ENCODE data around the gene CPNE9. TPM values are rescaled to one million over a fixed set of nuclear protein-coding genes. Genes with fewer than 3 reads are reported as not detected.

CPNE9 gene
- total RNA-seq, 6 donors from 2014 or later = 0.20 to 0.39 (median 0.30) TPM; not detected in 3

- TF ChIP-seq CTCF (IDR thresholded peaks at IDR 0.05) (no peak), EP300 (IDR thresholded peaks at IDR 0.05) (no peak), POLR2AphosphoS5 (IDR thresholded peaks at IDR 0.05) (no peak), POLR2A (IDR thresholded peaks at IDR 0.05) (no peak)
- Histone ChIP-seq H3K27me3 (no peaks in the 10 kb centered on the region), H3K4me3 (no peak overlapping the region), H3K27ac (no peak overlapping the region), H3K4me1 (peaks cover 6 to 18% (median 17%) of the 10 kb centered on the region in 4 donors), H3K9me3 (no peaks in the 10 kb centered on the region), H3K36me3 (peaks cover 43 to 100% (median 87%) of the 10 kb centered on the region in 4 donors)
- DNase-seq (no peak), ATAC-seq (ENCODE audit: low FRiP score in 2 of 2) (no peak)
- 94 to 97% methylated on average over 2 of the region's 2 CpGs for WGBS, 2 donors
Measured at GRCh38 chr3:9673752-9674151, 29.9 kb upstream of the CPNE9 start.

GRCh38 chr3:9675736-9676290 is 27.8 kb upstream of the CPNE9 start:
- ATAC-seq (ENCODE audit: low FRiP score in 2 of 2) (no peak), DNase-seq (no peak)
- peaks cover 47 to 100% (median 94%) of the 10 kb centered on the region in 4 donors for H3K36me3 ChIP-seq
- H3K4me1 ChIP-seq = peaks cover 0 to under 1% (median under 1%) of the 10 kb centered on the region in 4 donors
- 84 to 88% methylated on average over 3 to 5 of the region's 5 CpGs for WGBS, 2 donors
- H3K4me3 ChIP-seq = no peak overlapping the region
- H3K27ac ChIP-seq = no peak overlapping the region
- no peaks in the 10 kb centered on the region for H3K9me3 ChIP-seq
- TF ChIP-seq POLR2A (IDR thresholded peaks at IDR 0.05) (no peak), CTCF (IDR thresholded peaks at IDR 0.05) (no peak), EP300 (IDR thresholded peaks at IDR 0.05) (no peak), POLR2AphosphoS5 (IDR thresholded peaks at IDR 0.05) (no peak)
- no peaks in the 10 kb centered on the region for H3K27me3 ChIP-seq

DNA sequence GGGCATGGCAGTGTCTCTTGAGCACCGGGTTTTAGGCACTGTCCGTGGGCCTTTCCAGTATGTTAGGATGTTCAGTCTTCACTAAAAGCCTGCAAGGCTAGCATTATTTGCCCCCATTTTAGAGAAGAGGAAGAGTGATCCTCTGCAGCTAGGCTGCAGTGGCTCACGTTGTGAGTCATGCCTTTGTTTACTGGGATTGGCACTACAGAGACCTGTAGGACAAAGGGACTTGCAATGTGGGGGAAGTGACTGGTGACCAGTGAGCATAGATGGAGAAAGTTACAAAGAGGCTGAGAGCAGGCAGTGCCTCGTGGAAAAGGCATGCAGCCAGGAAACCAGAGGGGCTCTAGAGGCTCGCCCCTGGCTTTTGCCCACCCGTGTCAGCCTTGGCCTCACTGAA is 26.8 kb upstream of the CPNE9 start:
- peaks cover 49 to 100% (median 94%) of the 10 kb centered on the region in 4 donors for H3K36me3 ChIP-seq
- no peaks in the 10 kb centered on the region for H3K9me3 ChIP-seq
- DNase-seq = no peak
- 81 to 82% methylated on average over 6 of the region's 6 CpGs for WGBS, 2 donors
- no peak overlapping the region for H3K4me3 ChIP-seq
- H3K4me1 ChIP-seq = no peaks in the 10 kb centered on the region
- ATAC-seq (ENCODE audit: low FRiP score in 2 of 2) = peak in 1 of 2 donors; percentile 23
- no peaks in the 10 kb centered on the region for H3K27me3 ChIP-seq
- TF ChIP-seq POLR2A (IDR thresholded peaks at IDR 0.05) (no peak), POLR2AphosphoS5 (IDR thresholded peaks at IDR 0.05) (no peak), EP300 (IDR thresholded peaks at IDR 0.05) (no peak), CTCF (IDR thresholded peaks at IDR 0.05) (no peak)
- H3K27ac ChIP-seq = no peak overlapping the region

DNA sequence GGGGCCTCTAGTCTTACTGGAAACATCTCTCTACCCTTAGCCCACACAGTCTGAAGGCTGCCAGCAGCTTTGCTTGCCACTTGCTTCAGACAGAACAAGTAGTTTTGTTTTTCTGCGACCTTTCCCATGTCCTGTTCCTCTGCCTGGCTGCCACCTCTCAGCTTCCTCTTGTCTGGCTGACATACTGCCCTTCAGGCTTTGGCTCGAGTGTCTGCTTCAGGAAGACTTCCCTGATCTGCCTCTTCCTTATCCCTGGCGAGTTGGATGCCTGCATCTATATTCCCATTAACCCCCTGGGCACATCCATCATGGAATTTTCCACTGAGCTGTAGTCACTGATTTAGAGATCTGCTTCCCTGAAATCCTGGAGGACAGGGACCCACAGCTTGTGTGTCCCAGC is 25.1 kb upstream of the CPNE9 start:
- DNase-seq (no peak), ATAC-seq (ENCODE audit: low FRiP score in 2 of 2) (no peak)
- peaks cover 34 to 100% (median 93%) of the 10 kb centered on the region in 4 donors for H3K36me3 ChIP-seq
- no peaks in the 10 kb centered on the region for H3K4me1 ChIP-seq
- TF ChIP-seq EP300 (IDR thresholded peaks at IDR 0.05) (no peak), POLR2AphosphoS5 (IDR thresholded peaks at IDR 0.05) (no peak), POLR2A (IDR thresholded peaks at IDR 0.05) (no peak), CTCF (IDR thresholded peaks at IDR 0.05) (no peak)
- H3K4me3 ChIP-seq = no peak overlapping the region
- H3K9me3 ChIP-seq = no peaks in the 10 kb centered on the region
- H3K27me3 ChIP-seq = no peaks in the 10 kb centered on the region
- no peak overlapping the region for H3K27ac ChIP-seq
- WGBS, 2 donors = 80 to 86% methylated on average over 3 of the region's 3 CpGs

DNA sequence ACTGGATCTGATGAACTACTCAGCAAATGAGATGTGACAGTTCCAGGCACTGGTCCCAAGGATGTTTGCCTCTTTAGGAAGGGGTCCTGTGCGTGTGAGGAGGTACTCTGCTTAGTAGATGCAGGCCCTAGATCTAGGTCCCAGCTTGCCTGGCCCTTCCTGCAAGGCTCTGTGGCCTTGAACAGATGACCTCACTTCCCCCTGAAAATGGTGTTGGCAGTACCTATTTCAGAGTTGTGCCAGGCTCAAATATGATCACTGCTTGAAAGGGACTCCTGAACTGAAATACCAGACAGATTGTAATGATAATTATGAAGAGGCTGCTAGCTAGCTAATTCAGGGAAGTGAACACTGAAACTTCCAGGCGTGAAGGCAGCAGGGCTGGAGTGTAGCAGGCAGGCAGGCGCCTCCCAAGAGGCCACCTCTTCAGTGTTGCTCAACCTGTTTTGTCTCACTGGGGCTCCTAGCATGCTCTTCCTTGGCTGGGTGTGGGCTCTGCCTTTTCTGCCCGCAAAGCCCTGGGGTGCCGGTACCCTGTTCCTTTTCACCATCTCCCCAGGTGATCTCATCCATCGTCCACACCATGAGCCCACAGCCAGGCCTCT is 24.1 kb upstream of the CPNE9 start:
- Histone ChIP-seq H3K9me3 (no peaks in the 10 kb centered on the region), H3K4me3 (no peak overlapping the region), H3K27ac (no peak overlapping the region), H3K27me3 (no peaks in the 10 kb centered on the region), H3K36me3 (peaks cover 40 to 100% (median 95%) of the 10 kb centered on the region in 4 donors), H3K4me1 (no peaks in the 10 kb centered on the region)
- ATAC-seq (ENCODE audit: low FRiP score in 2 of 2) (no peak), DNase-seq (no peak)
- TF ChIP-seq POLR2A (IDR thresholded peaks at IDR 0.05) = no peak
- TF ChIP-seq CTCF (IDR thresholded peaks at IDR 0.05) = no peak
- TF ChIP-seq EP300 (IDR thresholded peaks at IDR 0.05) = no peak
- TF ChIP-seq POLR2AphosphoS5 (IDR thresholded peaks at IDR 0.05) = no peak
- 86 to 90% methylated on average over 6 of the region's 6 CpGs for WGBS, 2 donors
